Choroid plexus epithelial cell (primary cell): ENCODE data around the gene DPCD.

ENCODE experiments used
- DNase-seq: peaks from one replicate; pipeline ENCODE4 v3.0.0-alpha.2; 2010; ENCODE audit warnings: low read depth
- H3K4me3 ChIP-seq: 2 replicates; pipeline ENCODE4 v1.5.1; 2011; ENCODE audit warnings: low read depth, mild to moderate bottlenecking, control low read depth, low read length, moderate library complexity
- CTCF ChIP-seq: conservative IDR thresholded peaks from 2 replicates; pipeline ENCODE4 v1.5.1; 2011; ENCODE audit warnings: low read depth, mild to moderate bottlenecking, control low read depth, inconsistent platforms, low read length, moderate library complexity

Gene DPCD

GRCh38 chr10:101609481-101609880, 21.4 kb downstream of the DPCD start:
- peak; percentile 12 for DNase-seq
- TF ChIP-seq CTCF, result no peak
- H3K4me3 ChIP-seq, result no peak overlapping the region

- TF ChIP-seq CTCF, result no peak
- DNase-seq, result peak; percentile 19
- no peak overlapping the region for H3K4me3 ChIP-seq
Observed at GRCh38 chr10:101611096-101611905, 23.2 kb downstream of the DPCD start.

GRCh38 chr10:101612086-101612485, 24.0 kb downstream of the DPCD start:
- TF ChIP-seq CTCF, result no peak
- no peak overlapping the region for H3K4me3 ChIP-seq

GRCh38 chr10:101612872-101613271, 24.8 kb downstream of the DPCD start:
- no peak overlapping the region for H3K4me3 ChIP-seq
- no peak for DNase-seq

More at GRCh38 chr10:101612086-101612485, 24.0 kb downstream of the DPCD start:
- DNase-seq, result no peak

GRCh38 chr10:101613646-101614045, 25.5 kb downstream of the DPCD start:
- no peak for DNase-seq
- no peak for TF ChIP-seq CTCF
- H3K4me3 ChIP-seq, result no peak overlapping the region

More at GRCh38 chr10:101612872-101613271, 24.8 kb downstream of the DPCD start:
- no peak for TF ChIP-seq CTCF

GRCh38 chr10:101614663-101615524, 26.8 kb downstream of the DPCD start:
- H3K4me3 ChIP-seq, result no peak overlapping the region
- DNase-seq, result peak; percentile 11
- no peak for TF ChIP-seq CTCF
